Endothelial cell (in vitro differentiated cells): Measurements from ENCODE around the gene CTNNA3. TPM values are rescaled to one million over a fixed set of nuclear protein-coding genes. Genes with fewer than 3 reads are reported as not detected.

ENCODE experiments used
- DNase-seq: peaks from one replicate; pipeline ENCODE4 v3.0.0; 2021; ENCODE audit warnings: low spot score
- H3K27ac Mint-ChIP-seq: one replicate; pipeline ENCODE4 v1.8.0; 2021; ENCODE audit warnings: mixed read lengths, inconsistent platforms; ENCODE audit not compliant: unreplicated experiment
- H3K27me3 Mint-ChIP-seq: one replicate; pipeline ENCODE4 v1.8.0; 2021; ENCODE audit warnings: mild to moderate bottlenecking, moderate library complexity, mixed read lengths, inconsistent platforms; ENCODE audit not compliant: unreplicated experiment
- H3K36me3 Mint-ChIP-seq: one replicate; pipeline ENCODE4 v1.8.0; 2021; ENCODE audit warnings: mild to moderate bottlenecking, low read depth, mixed read lengths, inconsistent platforms; ENCODE audit not compliant: unreplicated experiment
- H3K4me1 Mint-ChIP-seq: one replicate; pipeline ENCODE4 v1.8.0; 2021; ENCODE audit warnings: mild to moderate bottlenecking, mixed read lengths, inconsistent platforms; ENCODE audit not compliant: unreplicated experiment
- H3K4me3 Mint-ChIP-seq: one replicate; pipeline ENCODE4 v1.8.0; 2021; ENCODE audit warnings: mild to moderate bottlenecking, mixed read lengths, inconsistent platforms; ENCODE audit not compliant: unreplicated experiment
- H3K9me3 Mint-ChIP-seq: one replicate; pipeline ENCODE4 v1.8.0; 2021; ENCODE audit warnings: mixed read lengths, inconsistent platforms; ENCODE audit not compliant: unreplicated experiment
- CTCF ChIP-seq: fragments of 200-600 bp; sonication (generic); IDR thresholded peaks from one replicate; pipeline ENCODE4 v1.5.0; 2021; ENCODE audit warnings: antibody characterized with exemption; ENCODE audit not compliant: unreplicated experiment
- total RNA-seq: library from RNA; stranded (reverse); fragmentation: NEBNext Ultra II Directional; extraction: Animal tissue kit (Norgen Biotek cat#: 25700); gene quantifications from one replicate; pipeline ENCODE4 v1.2.1, GENCODE V29; 2021; ENCODE audit not compliant: unreplicated experiment

CTNNA3 gene
- total RNA-seq, 1 donor from 2014 or later = 2.3 TPM

GRCh38 chr10:65964205-65964604 is 1731.8 kb downstream of the CTNNA3 start:
- DNase-seq = no peak
- Mint-ChIP-seq H3K36me3 (peaks cover 3% of the 10 kb centered on the region), H3K27me3 (no peaks in the 10 kb centered on the region), H3K4me1 (no peaks in the 10 kb centered on the region), H3K27ac (no peak overlapping the region), H3K4me3 (no peak overlapping the region), H3K9me3 (no peaks in the 10 kb centered on the region)
- TF ChIP-seq CTCF = no peak

GRCh38 chr10:65952086-65952485 is 1743.9 kb downstream of the CTNNA3 start:
- Mint-ChIP-seq H3K4me1 (no peaks in the 10 kb centered on the region), H3K4me3 (no peak overlapping the region), H3K36me3 (no peaks in the 10 kb centered on the region), H3K27ac (no peak overlapping the region), H3K27me3 (no peaks in the 10 kb centered on the region), H3K9me3 (no peaks in the 10 kb centered on the region)
- TF ChIP-seq CTCF = no peak
- DNase-seq = no peak

GRCh38 chr10:65950075-65950474 is 1745.9 kb downstream of the CTNNA3 start:
- Mint-ChIP-seq H3K36me3 (no peaks in the 10 kb centered on the region), H3K27me3 (no peaks in the 10 kb centered on the region), H3K4me1 (no peaks in the 10 kb centered on the region), H3K9me3 (no peaks in the 10 kb centered on the region), H3K4me3 (no peak overlapping the region), H3K27ac (no peak overlapping the region)
- no peak for DNase-seq
- TF ChIP-seq CTCF = no peak

GRCh38 chr10:65949526-65949925 is 1746.5 kb downstream of the CTNNA3 start:
- no peaks in the 10 kb centered on the region for H3K27me3 Mint-ChIP-seq
- no peak for DNase-seq
- H3K9me3 Mint-ChIP-seq = no peaks in the 10 kb centered on the region
- no peaks in the 10 kb centered on the region for H3K36me3 Mint-ChIP-seq
- TF ChIP-seq CTCF = no peak
- no peak overlapping the region for H3K4me3 Mint-ChIP-seq
- H3K27ac Mint-ChIP-seq = no peak overlapping the region
- H3K4me1 Mint-ChIP-seq = no peaks in the 10 kb centered on the region

- Mint-ChIP-seq H3K9me3 (no peaks in the 10 kb centered on the region), H3K4me1 (no peaks in the 10 kb centered on the region)
- TF ChIP-seq CTCF = no peak
Measured at GRCh38 chr10:65945061-65945460, 1750.9 kb downstream of the CTNNA3 start.

More at GRCh38 chr10:65945061-65945460, 1750.9 kb downstream of the CTNNA3 start:
- Mint-ChIP-seq H3K4me3 (no peak overlapping the region), H3K27me3 (no peaks in the 10 kb centered on the region), H3K36me3 (no peaks in the 10 kb centered on the region), H3K27ac (no peak overlapping the region)
- DNase-seq = no peak
